Heart left ventricle (tissue), 13 donors: ENCODE measurements around the gene S100B.

ENCODE experiments used
- POLR2A ChIP-seq, 2 donors: fragments of 450-650 bp; IDR thresholded peaks; one replicate each; pipeline ENCODE4 v1.6.1; 2017; ENCODE audit warnings: antibody characterized with exemption in 2 of 2, mild to moderate bottlenecking in 2 of 2, moderate library complexity in 2 of 2
- TF ChIP-seq, protein P1 (sequence below), 12 donors: fragments of 200-600 bp; sonication (generic) in 4 of 12; IDR thresholded peaks; one replicate each; pipeline versions ENCODE4 v1.5.0 to v1.8.0; 2018 to 2022; ENCODE audit warnings: antibody characterized with exemption in 12 of 12, mild to moderate bottlenecking in 5 of 12
- donor health status: ischemic (EF 13 %, LVEDD 7.1; RV severe dilation, severe dysfunction).
- donor health status: DM: no; HTN: yes; CAD: no.
- donor health status: DM: no; HTN: no; CAD: no.
- donor health status: ischemic (EF 25% LVEDD 6.9; RV normal size, moderate dysfunction).
- donor health status: ischemic (EF 25% LVEDD 5.7; RV mildly dilated, moderate dysfunction).
- donor health status: ischemic (EF 35%, LVEDD 5.7; RV mildly dilated, moderate dysfunction).
- donor health status: nonischemic (EF 11% LVEDD 7.7; RV severe dilation, severe dysfunction).
- donor health status: DM: yes; HTN: yes; CAD: no.
- donor health status: PGD.
- donor health status: ischemic (EF 29% LVEDD 5.4; RV normal size, mild dysfunction).
- donor health status: nonischemic (EF 23%, LVEDD 6.1; RV moderate dilation, normal function).

DNA sequence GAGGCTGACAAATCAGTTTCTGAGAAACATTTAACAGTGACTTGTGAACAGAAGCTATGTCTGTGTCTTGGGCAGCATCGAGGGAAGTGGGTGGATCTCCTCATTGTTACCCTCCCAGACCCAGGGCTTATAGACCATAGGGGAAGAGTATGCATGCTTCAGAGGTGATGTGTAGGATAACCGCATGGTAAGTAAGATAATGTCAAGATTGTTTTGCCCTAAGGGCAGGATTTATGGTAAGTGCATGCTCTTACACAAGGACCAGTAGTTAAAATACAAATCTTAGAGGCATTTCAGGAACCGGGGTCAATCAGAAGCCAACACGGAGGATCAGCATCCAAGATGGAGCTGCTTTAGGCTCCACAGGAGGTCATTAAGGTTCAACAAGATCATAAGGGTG is 22.8 kb upstream of the S100B start:
- TF ChIP-seq, protein P1, sequence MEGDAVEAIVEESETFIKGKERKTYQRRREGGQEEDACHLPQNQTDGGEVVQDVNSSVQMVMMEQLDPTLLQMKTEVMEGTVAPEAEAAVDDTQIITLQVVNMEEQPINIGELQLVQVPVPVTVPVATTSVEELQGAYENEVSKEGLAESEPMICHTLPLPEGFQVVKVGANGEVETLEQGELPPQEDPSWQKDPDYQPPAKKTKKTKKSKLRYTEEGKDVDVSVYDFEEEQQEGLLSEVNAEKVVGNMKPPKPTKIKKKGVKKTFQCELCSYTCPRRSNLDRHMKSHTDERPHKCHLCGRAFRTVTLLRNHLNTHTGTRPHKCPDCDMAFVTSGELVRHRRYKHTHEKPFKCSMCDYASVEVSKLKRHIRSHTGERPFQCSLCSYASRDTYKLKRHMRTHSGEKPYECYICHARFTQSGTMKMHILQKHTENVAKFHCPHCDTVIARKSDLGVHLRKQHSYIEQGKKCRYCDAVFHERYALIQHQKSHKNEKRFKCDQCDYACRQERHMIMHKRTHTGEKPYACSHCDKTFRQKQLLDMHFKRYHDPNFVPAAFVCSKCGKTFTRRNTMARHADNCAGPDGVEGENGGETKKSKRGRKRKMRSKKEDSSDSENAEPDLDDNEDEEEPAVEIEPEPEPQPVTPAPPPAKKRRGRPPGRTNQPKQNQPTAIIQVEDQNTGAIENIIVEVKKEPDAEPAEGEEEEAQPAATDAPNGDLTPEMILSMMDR (IDR thresholded peaks at IDR 0.05): no peak
- no peak for TF ChIP-seq POLR2A (IDR thresholded peaks at IDR 0.05)
